T-helper 2 cell (primary cell): Measurements from ENCODE around the gene SMIM32.
A peak's percentile ranks its signal among the peaks of the same experiment; 100 is the strongest.

Source experiments
- DNase-seq, 5 experiments: peaks; one replicate each; pipeline versions ENCODE4 v3.0.0 to v3.0.0-alpha.2; 2012 to 2022

Gene SMIM32

DNA sequence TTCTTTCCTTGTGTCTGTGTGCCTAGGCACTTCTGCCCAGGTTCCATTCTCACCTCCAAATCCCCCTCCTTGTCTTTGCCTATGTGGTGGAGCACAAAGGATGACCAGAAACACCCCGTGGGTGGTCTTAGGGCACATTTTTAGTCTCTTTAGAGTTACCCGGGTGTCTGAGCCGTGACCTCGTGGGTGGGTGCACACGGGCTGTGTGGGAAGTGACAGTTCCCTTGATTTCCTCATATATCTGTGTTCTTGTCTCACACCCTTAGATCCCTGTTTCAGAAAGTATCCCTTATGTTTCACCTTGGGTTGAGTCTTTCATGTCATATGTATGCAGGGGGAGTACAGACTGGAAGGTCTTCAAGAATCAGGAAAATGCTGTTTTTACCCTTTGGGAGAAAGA, 13.4 kb upstream of the SMIM32 start:
- DNase-seq, result no peak

DNA sequence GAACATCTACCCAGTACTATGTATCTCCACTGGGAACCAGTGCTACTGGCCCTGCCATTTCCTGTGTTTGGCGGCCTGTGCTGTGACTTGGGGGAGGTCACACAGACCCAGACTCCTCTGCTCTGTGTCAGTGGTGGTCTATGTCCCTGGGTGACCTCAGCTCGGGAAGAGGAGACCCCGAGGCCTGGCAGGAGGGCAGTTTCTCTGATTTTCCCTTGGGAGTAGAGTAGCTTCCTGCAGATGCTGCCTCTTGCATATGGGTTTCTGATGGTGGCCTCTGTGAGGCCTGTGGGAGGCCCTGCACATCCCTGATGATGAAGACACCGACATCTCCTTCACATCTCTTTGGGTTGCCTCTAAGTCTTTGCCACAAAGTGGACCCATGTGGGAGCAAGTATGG, 13.0 kb upstream of the SMIM32 start:
- DNase-seq, result no peak

DNA sequence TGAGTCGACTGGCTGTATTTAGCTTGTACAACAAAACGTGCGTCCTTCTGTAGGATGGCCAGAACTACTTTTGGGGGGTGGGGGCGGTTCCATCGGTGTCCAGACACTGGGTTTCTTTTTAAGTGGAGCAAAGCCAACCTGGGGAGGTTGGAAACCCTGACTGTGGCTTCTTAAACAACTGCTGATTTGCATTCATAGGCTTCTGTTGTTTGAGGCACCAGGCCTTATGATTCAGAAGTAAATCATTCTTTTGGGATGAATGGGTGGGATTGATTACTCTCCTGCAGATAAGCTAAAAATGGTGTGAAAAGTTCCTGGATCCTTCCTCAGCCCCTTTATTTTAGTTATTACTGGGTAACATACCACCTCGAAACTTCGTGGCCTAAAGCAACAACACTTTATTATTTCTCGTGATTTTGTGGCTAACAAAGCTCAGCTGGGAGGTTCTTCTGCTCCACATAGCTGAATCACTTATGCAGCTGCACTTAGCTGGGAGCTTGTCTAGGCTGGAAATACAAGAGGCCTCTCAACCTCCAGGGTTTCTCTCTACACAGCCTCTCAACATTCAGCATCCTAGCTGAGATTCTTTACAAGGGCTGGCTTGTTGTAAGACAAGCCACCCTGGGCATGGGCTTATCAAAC, 12.2 kb upstream of the SMIM32 start:
- DNase-seq, result no peak

DNA sequence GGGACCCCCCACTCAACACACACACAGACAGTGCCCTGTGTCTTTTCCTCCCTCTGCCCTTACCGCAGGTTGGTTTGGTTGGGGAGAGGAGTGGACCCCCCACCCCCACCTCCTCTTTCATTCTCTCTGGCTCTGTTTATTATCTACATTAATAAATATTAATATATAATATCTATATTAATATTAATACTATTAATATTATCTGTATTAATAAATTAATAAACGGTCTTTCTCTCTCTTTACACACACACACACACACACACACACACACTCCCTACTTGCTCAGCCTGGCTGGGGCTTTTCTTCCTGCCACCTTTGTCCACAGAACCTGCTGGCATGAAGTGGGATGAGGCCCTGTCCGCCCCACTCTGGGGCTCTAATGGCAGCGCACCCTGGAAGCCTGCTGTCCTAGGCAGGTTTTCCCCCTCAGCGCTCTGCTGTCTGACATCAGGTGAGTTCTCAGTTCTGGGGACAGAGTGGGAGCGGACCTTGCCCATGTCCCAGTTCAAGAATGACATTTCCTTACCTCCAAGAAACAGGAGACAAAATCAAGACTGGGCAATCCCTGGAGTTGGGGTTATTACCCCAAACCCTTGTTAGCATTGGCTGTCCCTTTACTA, 10.5 kb upstream of the SMIM32 start:
- DNase-seq, result no peak

DNA sequence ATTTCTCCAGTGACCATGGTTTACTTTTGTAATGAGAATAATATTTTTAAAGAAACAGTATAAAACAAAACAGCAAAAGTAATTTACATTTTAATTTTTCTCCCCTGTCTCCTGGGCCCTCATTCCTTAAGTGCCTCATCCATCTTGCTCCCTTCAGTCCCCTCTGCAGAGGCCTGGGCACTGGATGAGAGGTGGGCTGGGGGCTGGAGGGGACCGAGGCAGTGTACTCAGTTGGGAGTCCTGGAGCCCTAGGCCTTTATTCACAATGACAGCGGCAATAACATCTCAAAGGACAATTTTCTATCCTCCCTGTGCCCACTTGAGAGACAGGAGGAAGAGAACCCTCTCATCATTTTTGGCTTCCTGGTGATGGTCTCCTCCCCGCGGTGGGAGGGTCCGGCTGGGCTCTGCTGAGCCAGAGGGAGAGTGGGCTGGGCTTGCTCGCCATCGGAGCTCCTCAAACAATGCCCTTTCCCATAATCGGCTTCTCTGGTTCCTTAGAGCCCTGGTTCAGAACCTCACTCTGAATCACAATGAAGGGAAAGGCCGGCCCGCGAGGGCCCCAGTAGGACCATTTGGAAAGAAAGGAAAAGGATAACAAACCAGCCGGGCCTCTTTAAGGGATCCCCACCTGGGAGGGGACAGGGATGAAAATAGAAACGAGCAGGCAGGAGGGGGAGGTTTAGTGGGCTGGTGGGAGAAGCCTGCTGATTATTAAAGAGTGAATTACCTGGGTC, 9.7 kb upstream of the SMIM32 start:
- no peak for DNase-seq

DNA sequence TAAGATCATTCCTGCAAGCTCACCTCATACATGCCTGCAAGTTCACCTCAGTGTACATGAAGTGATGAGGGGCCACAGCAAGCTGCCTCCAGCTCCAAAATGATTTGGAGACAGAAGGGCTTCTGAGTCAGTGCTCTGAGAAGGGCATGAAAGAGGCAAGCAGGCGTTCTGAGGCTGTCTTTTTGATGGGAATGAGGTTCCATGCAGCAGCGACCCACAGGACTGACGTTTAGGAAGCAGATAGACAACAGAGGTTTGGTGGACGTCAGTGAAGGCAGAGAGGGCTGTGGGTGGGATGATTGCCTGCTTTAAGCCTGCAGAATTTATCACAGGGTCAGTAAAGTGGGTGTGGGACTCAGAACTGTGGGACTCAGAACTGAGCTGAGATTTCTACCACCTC, 8.9 kb upstream of the SMIM32 start:
- DNase-seq, result no peak

DNA sequence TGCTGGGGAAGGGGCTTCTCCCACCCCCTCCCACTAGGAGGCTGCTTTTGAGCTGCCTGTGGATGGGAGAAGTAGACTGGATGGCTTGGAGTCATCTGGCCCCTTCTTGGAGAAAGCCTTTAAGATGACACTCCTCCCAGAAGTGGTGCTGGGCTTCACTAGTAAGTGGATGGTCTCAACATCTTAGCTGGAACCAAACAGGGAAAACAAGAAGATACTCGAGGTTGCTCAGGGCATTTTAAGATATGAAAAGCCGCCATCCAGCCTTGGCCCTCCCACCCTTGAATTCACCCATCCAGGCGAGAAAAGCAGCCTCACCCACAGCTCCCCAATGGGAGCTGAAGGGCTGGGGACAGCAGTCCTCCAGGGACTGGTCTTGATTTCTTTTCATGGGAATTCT, 7.8 kb upstream of the SMIM32 start:
- DNase-seq, result no peak

DNA sequence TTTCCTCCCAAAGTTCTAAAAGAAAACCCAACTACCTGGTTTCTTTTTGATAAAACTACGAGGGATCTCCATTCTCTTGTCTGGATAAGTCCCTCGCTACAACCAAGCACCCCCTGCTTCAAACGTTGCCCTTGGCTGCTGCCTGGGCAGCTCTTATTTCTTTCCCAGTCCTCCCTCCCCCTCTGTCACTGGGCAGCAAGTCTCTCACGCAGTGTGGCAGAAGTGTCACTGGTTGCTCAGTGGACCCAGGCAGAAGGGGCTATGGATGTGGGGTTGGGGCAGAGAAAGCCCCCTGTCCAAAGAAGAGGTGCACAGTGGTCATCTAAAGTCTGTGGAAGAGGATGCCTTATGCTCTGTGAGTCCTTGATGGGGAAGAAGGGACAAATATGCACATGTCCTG, 7.2 kb upstream of the SMIM32 start:
- DNase-seq, result no peak

DNA sequence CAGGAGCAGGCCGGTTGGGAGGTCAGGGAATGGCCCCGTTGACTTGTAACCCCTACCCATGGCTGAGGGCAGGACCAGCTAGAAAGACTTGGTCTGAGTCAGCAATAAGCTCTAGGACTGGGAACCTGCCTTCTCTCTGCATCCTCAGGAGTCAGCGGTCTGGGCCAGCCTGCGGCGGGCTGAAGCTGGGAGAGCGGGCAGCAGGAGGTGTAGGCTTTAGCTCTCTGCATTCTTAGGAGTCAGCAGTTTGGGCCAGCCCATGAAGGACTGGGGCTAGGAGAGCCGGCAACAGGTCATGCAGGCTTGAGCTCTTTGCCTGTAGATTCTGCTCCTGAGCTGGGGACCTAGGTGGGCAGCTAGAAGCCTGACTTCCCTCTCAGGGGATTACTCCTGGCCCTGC, 6.4 kb upstream of the SMIM32 start:
- no peak for DNase-seq

DNA sequence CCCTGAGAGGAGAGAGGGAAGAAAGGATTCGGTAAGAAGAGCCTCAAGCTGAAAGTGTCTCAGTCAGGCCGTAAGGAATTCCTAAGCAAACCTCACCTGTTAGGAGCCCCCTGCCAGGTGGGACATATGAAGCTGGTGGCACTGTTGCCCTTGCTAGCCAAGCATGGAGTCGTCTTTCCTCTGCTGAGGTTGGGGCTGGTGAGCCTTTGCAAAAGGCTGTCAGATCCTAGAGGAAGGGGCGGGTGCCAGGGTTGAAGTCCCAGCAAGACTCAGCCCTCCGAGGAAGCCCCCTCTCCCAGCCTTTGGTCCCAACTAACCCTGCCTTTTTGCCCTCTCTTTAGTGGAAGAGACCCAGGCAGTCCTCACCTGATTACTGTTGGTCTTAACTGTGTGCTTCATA, 5.5 kb upstream of the SMIM32 start:
- DNase-seq, result no peak

DNA sequence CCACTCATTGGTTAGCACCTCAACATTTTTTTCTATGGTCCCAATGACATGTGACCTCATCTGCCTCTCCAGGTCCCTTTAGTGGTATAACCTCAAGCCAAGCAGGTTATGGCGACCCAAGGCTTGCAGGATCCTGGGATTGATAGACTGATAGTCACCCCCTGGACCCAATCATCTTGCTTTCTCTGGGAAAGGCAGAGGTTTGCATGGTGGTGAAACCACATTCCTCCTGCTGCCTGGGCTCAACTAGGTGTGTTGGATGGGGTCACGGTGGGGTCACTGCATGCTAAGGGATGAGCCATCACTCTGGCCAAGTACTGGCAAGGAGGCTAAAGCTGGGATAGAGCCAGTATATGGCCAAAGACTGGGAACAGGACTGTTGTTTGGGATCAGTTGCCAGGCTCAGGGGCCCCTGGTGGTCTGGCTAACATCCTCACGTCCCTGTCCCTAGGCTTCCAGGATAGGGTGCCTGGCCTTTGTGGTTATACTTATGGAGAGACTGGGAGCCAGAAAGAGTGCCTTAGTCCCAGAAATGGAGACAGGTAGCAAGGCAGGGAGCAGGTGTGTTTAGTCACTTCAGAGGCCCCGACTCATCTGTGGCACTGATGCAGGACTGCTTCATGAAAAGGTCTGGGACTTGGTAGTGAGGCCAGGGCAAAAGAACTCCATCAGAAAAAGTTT, 4.6 kb upstream of the SMIM32 start:
- DNase-seq, result no peak

DNA sequence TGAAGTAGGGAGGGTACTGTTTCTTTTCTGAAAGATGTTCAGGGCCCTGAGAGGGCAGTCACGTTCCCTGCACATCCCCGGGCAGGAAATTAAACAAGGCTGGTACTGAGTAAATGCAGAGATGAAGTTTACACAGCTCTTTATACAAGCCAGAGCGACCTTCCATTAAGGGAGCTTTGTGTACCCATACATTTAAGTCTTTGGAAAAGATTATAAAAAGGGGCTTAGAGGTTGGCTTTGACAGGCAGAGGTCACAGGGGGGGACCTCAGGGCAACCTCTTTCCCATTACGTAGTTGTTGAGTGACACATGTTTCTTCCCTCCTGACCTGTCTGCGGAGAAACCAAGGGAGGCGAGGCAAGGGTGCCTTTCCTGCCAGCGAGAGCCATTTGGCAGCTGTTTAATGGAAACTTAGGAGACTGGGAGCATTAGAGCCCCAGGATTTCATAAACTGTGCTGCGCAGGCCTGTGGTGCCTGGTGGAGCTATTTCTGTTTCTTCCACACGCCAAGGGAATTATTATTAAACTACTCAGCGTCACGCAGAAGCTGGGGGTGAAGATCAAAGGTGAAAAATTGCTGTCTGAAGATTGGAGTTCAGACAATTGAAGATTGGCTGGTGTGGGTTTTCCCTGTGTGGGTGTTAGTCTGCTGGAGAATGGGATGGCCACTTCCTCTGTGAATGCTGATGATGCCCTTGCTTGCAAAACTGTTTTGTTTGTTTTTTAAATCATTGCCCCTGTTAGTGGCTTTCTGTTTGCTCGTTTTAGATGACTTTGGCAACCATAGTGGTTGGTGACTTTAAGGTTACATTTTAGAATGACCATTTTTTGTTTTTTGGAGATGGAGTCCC, 3.2 kb upstream of the SMIM32 start:
- DNase-seq, result no peak

DNA sequence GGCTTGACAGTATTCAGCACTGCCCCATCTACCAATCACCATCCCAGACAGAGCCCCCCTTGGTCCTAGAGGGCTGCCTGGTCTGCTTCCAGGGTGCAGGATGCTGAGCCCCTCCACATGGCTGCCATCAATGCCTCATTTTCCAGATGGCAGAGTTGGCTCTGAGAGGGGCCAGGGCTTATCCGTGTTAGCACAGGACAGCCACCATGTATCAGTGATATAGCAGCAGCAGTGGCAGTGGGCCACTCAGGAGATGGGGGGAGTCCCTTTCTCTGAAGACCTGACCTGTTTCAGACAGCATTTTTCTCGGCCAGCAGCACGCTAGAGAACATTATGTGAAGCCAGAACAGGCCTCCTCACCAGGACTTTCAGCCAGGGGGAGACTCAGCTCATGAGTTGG, 1.6 kb upstream of the SMIM32 start:
- no peak for DNase-seq

DNA sequence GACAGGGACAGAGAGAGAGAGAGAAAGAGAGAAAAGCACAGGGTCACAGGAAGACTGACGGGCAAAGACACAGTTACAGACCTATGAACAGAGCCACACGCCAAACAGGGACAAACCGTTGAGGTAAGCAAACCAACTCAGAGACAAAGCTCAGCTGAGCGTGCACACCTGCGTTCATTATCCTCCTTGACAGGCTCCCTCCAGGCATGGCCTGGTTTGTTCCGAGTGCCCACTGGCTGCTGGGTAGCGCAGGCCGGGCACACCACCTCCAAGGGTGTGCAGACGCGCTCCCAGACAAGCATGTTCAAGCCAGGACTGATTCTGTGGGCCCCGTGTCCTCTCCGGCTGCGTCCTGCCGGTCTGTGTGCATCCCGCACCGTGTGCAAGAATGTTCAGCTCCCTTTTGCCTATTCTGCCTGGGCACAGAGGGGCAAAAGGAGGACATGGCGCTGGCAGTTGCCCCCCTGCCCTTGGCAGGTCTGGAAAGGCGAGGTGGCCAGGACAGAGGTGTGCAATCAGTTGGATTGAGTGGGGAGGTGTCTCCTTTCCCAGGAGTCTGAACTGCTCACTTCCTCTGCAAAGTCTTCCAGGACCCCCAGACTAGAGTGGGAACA, 467 bp upstream of the SMIM32 start:
- no peak for DNase-seq

DNA sequence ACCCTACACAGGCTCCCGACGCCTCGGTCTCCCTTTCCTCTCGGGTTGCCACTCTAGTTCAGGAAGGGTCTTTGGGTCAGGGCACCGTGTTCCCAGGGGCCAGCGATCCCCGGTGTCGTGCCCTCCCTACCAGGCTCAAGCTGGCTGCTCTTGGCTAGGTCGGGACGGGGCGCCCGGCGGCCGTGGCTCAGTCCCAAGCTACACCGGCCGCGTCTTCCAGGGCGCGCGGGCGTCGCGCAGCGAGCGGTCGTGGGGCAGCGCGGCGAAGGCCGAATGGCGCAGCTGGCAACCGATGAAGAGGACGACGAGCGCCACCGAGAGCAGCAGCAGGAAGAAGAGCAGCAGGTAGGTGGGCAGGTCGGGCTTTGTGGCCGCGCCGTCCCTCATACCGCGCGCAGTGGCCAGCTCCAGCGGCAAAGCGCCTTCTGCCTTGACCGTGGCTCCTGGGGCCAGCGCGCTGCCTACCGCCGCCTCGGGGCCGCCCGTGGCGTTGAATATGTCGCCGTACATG, 892 bp downstream of the SMIM32 start:
- DNase-seq, result peak in 1 of 5 experiments; percentile 6

DNA sequence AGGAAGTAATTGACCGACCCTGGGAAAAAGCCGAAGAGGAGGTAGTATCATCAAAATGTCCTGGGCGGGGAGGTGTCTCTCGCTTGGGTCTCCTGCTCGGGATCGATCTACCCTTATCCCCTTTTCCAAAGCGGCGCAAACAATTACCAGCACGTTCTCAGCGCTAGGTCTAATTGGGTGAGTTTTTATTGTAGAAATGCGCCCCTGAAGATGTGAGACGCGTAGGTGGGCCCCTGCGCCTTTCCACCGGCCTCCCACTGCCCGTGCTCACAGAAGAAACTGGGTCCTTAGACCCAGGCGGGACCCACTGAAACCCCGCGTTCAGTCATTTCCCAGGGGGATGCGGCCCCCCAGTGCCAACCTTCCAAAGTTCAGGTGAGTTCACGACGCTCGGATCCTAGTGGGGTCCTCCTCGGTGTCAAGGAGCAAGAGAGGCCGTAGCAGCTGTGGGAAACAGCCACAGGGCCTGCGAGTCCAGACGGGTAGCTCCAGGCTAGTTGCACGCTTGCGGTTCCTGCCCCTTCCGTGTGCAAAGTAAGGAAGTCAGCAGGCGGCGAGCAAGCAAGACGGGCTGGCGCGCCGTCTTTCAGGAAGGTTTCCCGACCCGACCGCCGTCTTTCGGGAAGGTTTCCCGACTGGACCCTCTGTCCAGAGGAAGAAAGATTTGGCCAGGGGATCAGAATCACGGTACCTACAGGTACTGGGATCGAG, 1.5 kb downstream of the SMIM32 start:
- DNase-seq, result no peak

DNA sequence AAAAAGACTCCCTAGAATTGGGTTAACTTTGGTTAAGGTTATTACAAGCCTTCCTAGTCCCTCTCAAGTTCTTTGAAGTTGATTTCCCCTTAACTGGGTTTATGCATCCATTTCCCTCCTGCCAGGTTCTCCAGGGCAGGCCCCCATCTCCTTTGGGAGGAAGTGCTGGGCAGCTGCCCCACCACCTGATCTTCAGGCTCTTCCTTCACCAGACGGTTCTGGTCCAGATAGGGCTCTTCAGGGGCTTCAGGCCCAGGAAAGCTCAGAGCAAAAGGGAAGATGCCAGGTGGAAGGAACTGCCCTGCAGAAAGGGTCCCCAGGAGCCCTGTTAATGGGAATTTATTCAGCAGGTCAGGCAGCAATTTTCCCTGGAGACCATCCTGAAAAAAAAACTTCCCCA, 2.1 kb downstream of the SMIM32 start:
- DNase-seq, result no peak

DNA sequence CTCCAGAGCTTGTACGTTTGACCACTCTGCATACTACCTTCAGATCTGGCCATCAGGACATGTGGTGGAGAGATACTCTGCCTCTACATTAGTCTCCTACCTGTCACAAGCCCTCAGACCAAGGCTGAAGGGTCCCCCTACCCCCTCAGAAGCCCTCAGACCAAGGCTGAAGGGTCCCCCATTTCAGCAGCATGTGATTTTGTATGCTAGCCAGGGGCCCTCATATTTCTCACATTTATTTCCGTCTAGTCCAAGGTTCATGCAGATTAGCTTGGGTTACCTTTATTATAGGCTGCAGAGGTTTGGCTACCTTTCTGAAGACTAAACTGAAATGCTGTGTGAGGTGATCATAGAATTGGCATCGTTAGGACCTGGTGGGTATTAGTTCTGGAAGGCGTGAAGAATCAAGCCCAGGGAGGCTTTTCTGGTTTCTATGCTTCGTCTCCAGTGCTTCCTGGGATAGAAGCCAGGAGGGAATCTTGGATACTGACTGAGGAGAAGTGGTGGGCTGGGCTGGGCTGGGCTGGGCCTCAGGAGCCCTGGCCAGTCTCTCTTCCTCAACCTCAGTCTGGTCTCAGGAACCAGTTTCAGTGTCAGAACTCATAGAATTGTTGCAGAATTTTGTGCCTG, 2.8 kb downstream of the SMIM32 start:
- no peak for DNase-seq

DNA sequence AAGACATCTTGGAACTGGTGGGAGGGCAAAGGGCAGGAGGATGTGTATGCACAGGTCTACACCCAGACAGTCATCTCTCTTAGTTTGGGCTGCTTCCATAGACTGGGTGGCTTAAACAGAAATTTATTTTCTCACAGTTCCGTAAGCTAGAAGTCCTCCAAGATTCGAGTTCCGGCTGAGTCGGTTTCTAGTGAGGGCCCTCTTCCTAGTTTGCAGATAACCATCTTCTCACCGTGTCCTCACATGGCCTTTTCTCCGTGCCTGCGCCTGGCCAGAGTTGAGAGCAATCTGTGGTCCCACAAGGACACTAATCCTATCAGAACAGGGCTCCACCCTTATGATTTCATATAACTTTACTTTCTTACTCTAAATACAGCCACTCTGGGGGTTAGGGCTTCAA, 4.1 kb downstream of the SMIM32 start:
- DNase-seq, result no peak

DNA sequence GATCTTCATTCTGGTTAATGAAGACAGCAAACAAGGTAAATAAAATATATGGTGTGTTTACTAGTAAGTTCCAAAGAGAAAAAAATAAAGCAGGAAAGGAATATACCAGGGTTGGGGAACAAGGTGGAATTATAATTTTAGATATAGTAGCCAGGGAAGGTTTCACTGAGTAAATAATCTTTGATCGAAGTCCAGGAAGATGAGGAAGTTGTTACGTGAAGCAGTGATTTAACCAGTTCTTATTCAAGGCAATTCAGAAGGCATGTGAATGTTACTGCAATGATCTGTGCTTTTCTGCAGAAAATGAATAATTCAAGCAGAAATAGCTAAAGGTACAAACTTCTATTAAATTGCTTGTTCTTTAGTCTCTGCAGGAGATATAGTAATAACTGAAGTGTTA, 6.2 kb downstream of the SMIM32 start:
- DNase-seq, result no peak
